HTR-8/SVneo (cell line): ENCODE measurements around the gene WIPF1.
"Not testable (repeated sequence)": the region's sequence is repeated elsewhere in the genome, so short reads cannot be mapped to it uniquely, and the experiment has no call there.

Experiments
- DNase-seq: peaks from one replicate; pipeline ENCODE4 v3.0.0; 2011; ENCODE audit warnings: low spot score, mixed read lengths; ENCODE audit not compliant: insufficient read length
- FAIRE-seq: peaks from 2 replicates; lab custom pipeline; 2011; peaks lifted over from hg19 to GRCh38; lab: Jason Lieb, UNC

The WIPF1 gene

GRCh38 chr2:174575124-174575776, 22.4 kb downstream of the WIPF1 start:
- no peak for FAIRE-seq
- DNase-seq: no peak

GRCh38 chr2:174574657-174575056, 22.9 kb downstream of the WIPF1 start:
- FAIRE-seq (no peak), DNase-seq (no peak)

GRCh38 chr2:174573621-174574081, 24.0 kb downstream of the WIPF1 start:
- DNase-seq (no peak), FAIRE-seq (no peak)

GRCh38 chr2:174572556-174572955, 25.0 kb downstream of the WIPF1 start:
- no peak for DNase-seq
- no peak for FAIRE-seq

GRCh38 chr2:174571669-174572323, 25.8 kb downstream of the WIPF1 start:
- FAIRE-seq: no peak

GRCh38 chr2:174570318-174570958, 27.2 kb downstream of the WIPF1 start:
- DNase-seq (no peak), FAIRE-seq (no peak)

More at GRCh38 chr2:174571669-174572323, 25.8 kb downstream of the WIPF1 start:
- no peak for DNase-seq

- FAIRE-seq (no peak), DNase-seq (no peak)
Observed at GRCh38 chr2:174569678-174570077, 27.9 kb downstream of the WIPF1 start.

GRCh38 chr2:174568425-174568824, 29.2 kb downstream of the WIPF1 start:
- DNase-seq (no peak), FAIRE-seq (no peak)

- no peak for FAIRE-seq
Observed at GRCh38 chr2:174566871-174567270, 30.7 kb downstream of the WIPF1 start.

GRCh38 chr2:174563530-174564282, 33.9 kb downstream of the WIPF1 start:
- no peak for FAIRE-seq
- no peak for DNase-seq

More at GRCh38 chr2:174566871-174567270, 30.7 kb downstream of the WIPF1 start:
- DNase-seq: no peak

GRCh38 chr2:174561972-174562370, 35.6 kb downstream of the WIPF1 start:
- FAIRE-seq (no peak), DNase-seq (no peak)

GRCh38 chr2:174561283-174561971, 36.2 kb downstream of the WIPF1 start:
- DNase-seq: no peak
- no peak for FAIRE-seq

GRCh38 chr2:174560737-174561136, 36.9 kb downstream of the WIPF1 start:
- DNase-seq (no peak), FAIRE-seq (no peak)

GRCh38 chr2:174555998-174556397, 41.6 kb downstream of the WIPF1 start:
- DNase-seq (no peak), FAIRE-seq (no peak)

GRCh38 chr2:174554529-174555150, 43.0 kb downstream of the WIPF1 start:
- no peak for FAIRE-seq
- DNase-seq: no peak

GRCh38 chr2:174553811-174554493, 43.7 kb downstream of the WIPF1 start:
- FAIRE-seq: no peak

GRCh38 chr2:174552880-174553279, 44.7 kb downstream of the WIPF1 start:
- DNase-seq (no peak), FAIRE-seq (no peak)

More at GRCh38 chr2:174553811-174554493, 43.7 kb downstream of the WIPF1 start:
- no peak for DNase-seq

- DNase-seq (no peak), FAIRE-seq (no peak)
Observed at GRCh38 chr2:174551697-174552096, 45.9 kb downstream of the WIPF1 start.

GRCh38 chr2:174548646-174549045, 49.0 kb downstream of the WIPF1 start:
- not testable (repeated sequence) for DNase-seq, FAIRE-seq
